Measurements from ENCODE around the gene NKX6-1. TPM values are rescaled to one million over a fixed set of nuclear protein-coding genes. Genes with fewer than 3 reads are reported as not detected.

The NKX6-1 gene
- total RNA-seq, 1 experiment from 2014 or later = not detected

Other genes starting within 250 kb of the NKX6-1 start
- not detected in 2 replicates for gene CDS1, start 83.8 kb upstream of the NKX6-1 start, total RNA-seq (2014; rRNA removed; shearing (Covaris generic))

Data from G401 (cell line).